ENCODE results near the gene SPTBN5. TPM values are rescaled to one million over a fixed set of nuclear protein-coding genes. Genes with fewer than 3 reads are reported as not detected.

The SPTBN5 gene
- total RNA-seq, 1 donor: 0.31 TPM

DNA sequence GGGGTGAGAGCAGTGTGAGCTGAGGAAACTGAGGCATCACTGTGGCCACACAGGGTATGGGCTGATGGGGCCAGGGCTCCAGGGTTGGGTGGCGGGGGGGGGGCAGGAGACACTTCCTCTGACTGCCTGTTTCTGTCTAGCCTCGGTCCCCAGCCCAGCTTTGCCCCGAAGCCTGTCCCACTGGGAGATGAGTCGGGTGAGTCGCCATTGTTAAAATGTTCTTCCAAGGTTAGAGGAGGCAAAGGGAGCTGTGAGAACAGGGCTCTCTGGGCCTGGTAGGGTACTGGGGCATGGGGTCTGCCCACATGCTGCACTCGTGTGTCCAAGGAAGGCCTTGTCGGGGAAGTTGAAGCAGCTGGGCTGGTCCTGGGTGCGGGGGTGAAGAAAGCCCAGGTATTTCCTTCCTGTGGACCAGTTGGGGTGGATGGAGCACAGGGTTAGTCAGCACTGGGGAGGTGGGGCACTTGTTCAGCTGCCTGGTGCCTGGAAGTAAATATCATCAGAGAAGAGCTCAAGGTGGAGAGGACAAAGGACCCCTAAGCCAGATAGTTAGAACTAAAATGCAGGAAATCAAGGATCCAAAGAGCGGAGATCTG, 74.3 kb downstream of the SPTBN5 start:
- no peaks in the 10 kb centered on the region for H3K4me1 ChIP-seq (ENCODE audit: insufficient read depth, low read length)
- no peaks in the 10 kb centered on the region for H3K27me3 ChIP-seq (ENCODE audit: insufficient read depth, low read length)
- no peak overlapping the region for H3K4me3 ChIP-seq (ENCODE audit: low read length)
- H3K9me3 ChIP-seq (ENCODE audit: low read depth, low read length): no peaks in the 10 kb centered on the region

DNA sequence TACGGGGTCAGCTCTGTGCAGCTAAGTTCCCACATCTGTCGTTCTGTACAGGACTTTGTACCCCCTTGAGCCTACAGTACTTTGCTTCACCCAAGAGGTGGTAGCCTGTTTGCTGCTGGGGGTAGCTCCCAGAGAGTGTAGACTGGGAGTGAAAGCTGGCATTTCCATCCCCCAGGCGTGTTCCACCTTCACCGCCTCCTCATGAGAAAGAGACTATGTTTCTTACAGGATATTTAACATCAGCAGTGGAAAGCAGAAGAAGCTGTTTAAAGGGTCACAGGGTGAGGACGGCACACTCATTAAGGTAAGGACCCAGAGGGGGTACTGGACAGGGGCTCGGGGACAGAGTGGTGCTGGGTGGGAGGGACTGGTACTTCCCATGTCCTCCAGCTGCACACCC, 76.1 kb downstream of the SPTBN5 start:
- Histone ChIP-seq H3K4me1 (ENCODE audit: insufficient read depth, low read length) (no peaks in the 10 kb centered on the region), H3K27me3 (ENCODE audit: insufficient read depth, low read length) (no peaks in the 10 kb centered on the region), H3K4me3 (ENCODE audit: low read length) (no peak overlapping the region), H3K9me3 (ENCODE audit: low read depth, low read length) (no peaks in the 10 kb centered on the region)

DNA sequence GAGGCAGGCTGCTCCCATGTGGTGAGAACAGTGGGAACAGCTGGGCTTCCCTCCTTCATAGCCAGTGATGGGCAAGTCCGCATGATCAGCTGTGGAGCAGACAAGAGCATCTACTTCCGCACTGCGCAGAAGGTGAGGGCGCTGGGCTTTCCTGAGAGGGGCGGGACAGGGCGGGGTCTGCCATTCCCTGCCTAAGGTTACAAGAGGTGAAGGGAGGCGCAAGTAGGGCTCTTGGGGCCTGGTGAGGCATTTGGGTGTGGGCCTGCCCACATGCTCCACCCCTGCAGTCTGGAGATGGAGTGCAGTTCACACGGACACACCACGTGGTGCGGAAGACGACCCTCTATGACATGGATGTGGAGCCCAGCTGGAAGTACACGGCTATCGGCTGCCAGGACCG, 76.5 kb downstream of the SPTBN5 start:
- H3K4me1 ChIP-seq (ENCODE audit: insufficient read depth, low read length): no peaks in the 10 kb centered on the region
- H3K27me3 ChIP-seq (ENCODE audit: insufficient read depth, low read length): no peaks in the 10 kb centered on the region
- no peaks in the 10 kb centered on the region for H3K9me3 ChIP-seq (ENCODE audit: low read depth, low read length)
- no peak overlapping the region for H3K4me3 ChIP-seq (ENCODE audit: low read length)

DNA sequence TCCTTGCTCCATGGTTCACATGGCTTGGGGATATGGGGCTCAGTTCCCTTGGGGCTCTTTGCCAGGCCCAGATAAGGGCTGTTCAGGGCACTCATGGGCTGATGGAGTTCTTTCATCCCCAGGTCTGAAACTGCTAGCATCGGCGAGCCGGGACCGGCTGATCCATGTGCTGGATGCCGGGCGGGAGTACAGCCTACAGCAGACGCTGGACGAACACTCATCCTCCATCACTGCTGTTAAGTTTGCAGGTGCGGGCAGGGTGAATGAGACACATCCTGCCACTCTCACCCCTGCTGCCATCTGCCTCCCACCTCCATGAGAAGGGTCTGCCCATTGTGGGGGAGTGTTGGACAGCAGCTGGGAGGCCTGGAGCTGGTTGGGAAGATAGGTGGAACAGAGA, 77.1 kb downstream of the SPTBN5 start:
- H3K4me1 ChIP-seq (ENCODE audit: insufficient read depth, low read length): peaks cover under 1% of the 10 kb centered on the region
- no peaks in the 10 kb centered on the region for H3K9me3 ChIP-seq (ENCODE audit: low read depth, low read length)
- no peak overlapping the region for H3K4me3 ChIP-seq (ENCODE audit: low read length)
- no peaks in the 10 kb centered on the region for H3K27me3 ChIP-seq (ENCODE audit: insufficient read depth, low read length)

DNA sequence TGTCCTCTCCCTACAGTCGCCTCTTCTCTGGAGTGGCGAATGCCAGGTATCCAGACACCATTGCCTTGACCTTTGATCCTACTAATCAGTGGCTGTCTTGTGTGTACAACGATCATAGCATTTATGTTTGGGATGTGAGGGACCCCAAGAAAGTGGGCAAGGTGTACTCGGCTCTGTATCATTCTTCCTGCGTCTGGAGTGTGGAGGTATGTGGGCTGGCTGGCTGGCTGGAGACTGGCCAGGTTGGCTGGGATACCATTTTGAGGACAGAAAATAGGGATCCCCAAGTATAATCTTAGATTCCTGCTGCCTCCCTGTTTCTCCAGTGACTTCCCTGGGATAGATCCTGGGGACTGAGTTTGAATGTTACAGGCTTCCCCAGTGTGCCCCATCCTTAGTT, 79.3 kb downstream of the SPTBN5 start:
- peaks cover 13% of the 10 kb centered on the region for H3K4me1 ChIP-seq (ENCODE audit: insufficient read depth, low read length)
- H3K9me3 ChIP-seq (ENCODE audit: low read depth, low read length): no peaks in the 10 kb centered on the region
- no peaks in the 10 kb centered on the region for H3K27me3 ChIP-seq (ENCODE audit: insufficient read depth, low read length)
- no peak overlapping the region for H3K4me3 ChIP-seq (ENCODE audit: low read length)

DNA sequence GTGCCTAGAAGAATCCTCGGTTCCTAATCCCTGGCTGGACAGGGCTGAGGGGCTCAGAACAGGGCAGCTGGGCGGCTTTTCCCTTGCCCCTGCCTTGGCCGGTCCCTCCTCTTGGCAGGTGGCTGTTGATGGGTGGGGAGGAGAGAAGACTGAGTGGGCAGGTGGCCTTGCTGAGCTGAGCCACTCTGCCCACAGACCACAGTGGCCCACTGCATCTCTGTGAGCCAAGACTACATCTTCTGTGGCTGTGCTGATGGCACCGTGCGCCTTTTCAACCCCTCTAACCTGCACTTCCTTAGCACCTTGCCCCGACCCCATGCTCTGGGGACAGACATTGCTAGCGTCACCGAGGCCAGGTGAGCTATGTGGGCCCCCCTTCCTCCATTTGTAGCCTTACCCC, 80.4 kb downstream of the SPTBN5 start:
- H3K4me1 ChIP-seq (ENCODE audit: insufficient read depth, low read length): peaks cover 15% of the 10 kb centered on the region
- no peaks in the 10 kb centered on the region for H3K27me3 ChIP-seq (ENCODE audit: insufficient read depth, low read length)
- no peaks in the 10 kb centered on the region for H3K9me3 ChIP-seq (ENCODE audit: low read depth, low read length)
- H3K4me3 ChIP-seq (ENCODE audit: low read length): no peak overlapping the region

DNA sequence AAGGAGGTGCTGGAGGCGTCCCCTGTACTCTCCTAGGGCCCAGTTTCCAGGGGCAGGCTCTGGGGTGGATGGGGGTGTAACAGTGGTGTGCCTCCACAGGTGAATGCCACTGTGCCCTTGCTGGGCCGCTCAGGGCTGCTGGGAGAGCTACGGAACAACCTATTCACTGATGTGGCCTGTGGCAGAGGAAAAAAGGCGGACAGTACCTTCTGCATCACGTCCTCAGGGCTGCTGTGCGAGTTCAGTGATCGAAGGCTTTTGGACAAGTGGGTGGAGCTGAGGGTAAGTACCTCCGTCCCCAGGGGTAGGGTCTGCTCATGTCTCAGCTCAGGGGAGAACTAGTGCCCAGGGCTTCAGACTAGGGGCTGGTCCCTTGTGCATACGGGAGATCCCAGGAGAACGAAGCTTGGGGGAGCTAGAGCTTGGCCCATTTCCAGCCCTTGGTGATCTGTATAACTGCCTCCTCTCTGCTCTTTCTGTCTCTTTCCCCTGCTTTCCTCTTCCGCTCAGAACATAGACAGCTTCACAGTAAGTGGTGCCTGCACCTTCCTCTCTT, 81.0 kb downstream of the SPTBN5 start:
- Histone ChIP-seq H3K4me3 (ENCODE audit: low read length) (no peak overlapping the region), H3K4me1 (ENCODE audit: insufficient read depth, low read length) (peaks cover 15% of the 10 kb centered on the region), H3K9me3 (ENCODE audit: low read depth, low read length) (no peaks in the 10 kb centered on the region), H3K27me3 (ENCODE audit: insufficient read depth, low read length) (no peaks in the 10 kb centered on the region)

DNA sequence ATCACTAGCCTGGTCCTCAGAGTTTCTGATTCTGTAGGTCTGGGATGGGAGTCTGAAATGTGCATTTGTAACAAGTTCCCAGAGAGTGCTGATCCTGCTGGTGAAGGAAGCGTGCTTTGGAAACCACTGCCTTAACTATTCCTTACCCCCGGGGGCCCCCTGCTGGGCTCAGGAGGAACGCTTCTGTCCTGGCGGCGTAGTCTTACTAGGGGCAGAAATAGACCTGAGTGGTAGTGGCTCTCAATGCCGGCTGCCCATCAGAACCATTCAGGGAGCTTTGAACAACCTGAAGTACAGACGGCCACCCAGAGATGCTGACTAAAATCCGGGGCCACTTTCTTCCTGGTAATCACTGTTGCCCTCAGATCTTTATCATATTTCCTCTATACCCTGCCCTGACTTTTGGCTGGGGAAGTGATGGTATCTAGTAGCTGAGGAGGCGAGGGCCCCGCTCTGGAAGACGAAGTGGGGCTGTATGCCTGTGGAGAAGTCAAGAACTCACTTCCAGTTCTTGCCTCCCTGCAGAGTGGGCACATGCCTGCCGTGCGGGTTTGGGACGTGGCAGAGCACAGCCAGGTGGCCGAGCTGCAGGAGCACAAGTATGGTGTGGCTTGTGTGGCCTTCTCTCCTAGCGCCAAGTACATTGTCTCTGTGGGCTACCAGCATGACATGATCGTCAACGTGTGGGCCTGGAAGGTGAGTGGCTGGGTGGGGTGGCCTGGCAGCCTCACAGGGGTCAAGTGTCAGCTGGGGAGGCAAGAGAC, 82.2 kb downstream of the SPTBN5 start:
- no peaks in the 10 kb centered on the region for H3K27me3 ChIP-seq (ENCODE audit: insufficient read depth, low read length)
- H3K4me1 ChIP-seq (ENCODE audit: insufficient read depth, low read length): peaks cover 15% of the 10 kb centered on the region
- H3K9me3 ChIP-seq (ENCODE audit: low read depth, low read length): no peaks in the 10 kb centered on the region
- no peak overlapping the region for H3K4me3 ChIP-seq (ENCODE audit: low read length)

DNA sequence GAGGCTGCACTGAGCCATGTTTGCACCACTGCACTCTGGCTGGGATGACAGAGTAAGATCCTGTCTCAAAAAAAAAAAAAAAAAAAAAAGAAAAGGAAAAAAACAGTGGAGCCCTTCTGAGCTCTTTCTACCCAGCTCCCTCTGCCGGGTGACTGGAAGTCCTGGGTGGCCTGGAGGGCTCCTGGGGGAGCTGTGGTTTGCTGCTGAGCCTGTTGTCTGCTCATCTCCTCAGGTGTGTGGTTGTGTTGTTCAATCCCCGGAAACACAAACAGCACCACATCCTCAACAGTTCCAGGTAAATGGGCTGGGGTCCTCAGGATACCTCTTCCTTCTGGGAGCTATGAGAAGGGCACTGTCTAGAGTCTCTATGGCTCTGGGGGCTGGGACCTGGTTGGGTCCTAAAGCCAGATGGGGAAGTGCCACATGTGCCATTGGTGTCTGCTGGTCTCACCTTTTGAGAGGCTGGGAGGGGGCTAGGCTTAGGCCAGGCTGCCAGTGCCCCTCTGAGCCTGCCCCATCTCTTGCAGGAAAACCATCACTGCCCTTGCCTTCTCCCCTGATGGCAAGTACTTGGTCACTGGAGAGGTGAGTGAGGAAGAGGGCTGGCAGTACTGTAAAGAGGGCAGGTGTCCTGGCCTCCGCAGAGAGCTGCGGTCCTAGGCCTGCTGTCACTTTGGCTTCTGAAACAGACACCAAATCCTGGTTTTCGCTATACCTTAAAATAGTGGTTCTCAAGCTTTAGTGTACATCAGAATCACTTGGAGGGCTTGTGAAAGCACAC, 83.0 kb downstream of the SPTBN5 start:
- Histone ChIP-seq H3K9me3 (ENCODE audit: low read depth, low read length) (no peaks in the 10 kb centered on the region), H3K4me3 (ENCODE audit: low read length) (no peak overlapping the region), H3K27me3 (ENCODE audit: insufficient read depth, low read length) (no peaks in the 10 kb centered on the region), H3K4me1 (ENCODE audit: insufficient read depth, low read length) (peaks cover 15% of the 10 kb centered on the region)

DNA sequence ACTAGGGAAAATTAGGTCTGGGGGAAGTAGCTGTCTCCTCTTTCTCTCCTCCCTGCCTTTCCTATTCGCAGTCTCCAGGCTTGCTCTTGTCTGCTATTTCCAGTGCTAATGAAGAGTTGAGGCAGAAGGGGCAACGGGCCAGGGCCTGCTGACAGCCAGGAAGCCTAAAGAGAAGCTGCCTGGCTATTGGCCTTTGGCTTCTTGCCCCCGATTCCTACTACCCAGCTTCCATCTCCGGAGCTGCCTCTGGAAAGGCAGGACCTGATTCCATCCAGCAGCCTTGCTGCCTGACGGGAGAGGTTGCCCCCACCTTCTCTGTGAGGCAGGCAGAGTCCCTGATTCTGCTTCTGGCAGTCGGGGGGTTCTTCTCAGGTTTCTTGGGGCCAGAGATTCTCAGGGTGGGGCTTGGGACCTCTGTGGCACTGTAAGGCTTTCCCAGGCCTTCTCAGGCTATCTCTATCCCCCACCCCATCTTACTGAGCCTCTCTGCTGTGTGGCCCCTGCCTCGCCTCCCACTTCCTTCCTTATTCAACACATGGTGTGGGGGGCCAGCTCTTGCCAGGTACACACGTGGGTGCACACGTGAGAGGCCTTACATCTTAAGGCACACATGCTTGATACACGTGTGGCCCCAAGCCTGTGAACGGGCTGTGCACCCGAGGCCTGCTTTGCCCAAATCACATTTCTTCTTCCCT, 84.2 kb downstream of the SPTBN5 start:
- Histone ChIP-seq H3K4me3 (ENCODE audit: low read length) (no peak overlapping the region), H3K27me3 (ENCODE audit: insufficient read depth, low read length) (no peaks in the 10 kb centered on the region), H3K4me1 (ENCODE audit: insufficient read depth, low read length) (peaks cover 15% of the 10 kb centered on the region), H3K9me3 (ENCODE audit: low read depth, low read length) (no peaks in the 10 kb centered on the region)

DNA sequence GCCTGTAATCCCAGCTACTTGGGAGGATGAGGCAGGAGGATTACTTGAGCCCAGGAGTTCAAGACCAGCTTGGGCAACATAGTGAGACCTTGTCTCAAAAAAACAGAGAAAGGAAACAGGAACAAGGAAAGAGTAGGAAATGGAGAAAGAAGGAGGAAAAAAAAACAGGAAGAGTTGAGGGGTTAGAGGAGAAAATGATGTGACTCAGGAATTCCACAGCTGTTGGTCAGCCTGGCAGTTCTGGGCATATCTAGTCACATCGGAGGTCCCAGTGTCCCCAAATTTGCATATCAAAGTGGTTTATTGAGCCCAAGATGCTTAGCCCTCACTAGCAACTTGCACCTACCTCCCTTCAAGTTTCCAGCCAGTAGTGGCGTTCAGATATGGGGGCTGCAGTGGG, 84.7 kb downstream of the SPTBN5 start:
- no peaks in the 10 kb centered on the region for H3K27me3 ChIP-seq (ENCODE audit: insufficient read depth, low read length)
- H3K9me3 ChIP-seq (ENCODE audit: low read depth, low read length): no peaks in the 10 kb centered on the region
- H3K4me1 ChIP-seq (ENCODE audit: insufficient read depth, low read length): peaks cover 15% of the 10 kb centered on the region
- no peak overlapping the region for H3K4me3 ChIP-seq (ENCODE audit: low read length)

DNA sequence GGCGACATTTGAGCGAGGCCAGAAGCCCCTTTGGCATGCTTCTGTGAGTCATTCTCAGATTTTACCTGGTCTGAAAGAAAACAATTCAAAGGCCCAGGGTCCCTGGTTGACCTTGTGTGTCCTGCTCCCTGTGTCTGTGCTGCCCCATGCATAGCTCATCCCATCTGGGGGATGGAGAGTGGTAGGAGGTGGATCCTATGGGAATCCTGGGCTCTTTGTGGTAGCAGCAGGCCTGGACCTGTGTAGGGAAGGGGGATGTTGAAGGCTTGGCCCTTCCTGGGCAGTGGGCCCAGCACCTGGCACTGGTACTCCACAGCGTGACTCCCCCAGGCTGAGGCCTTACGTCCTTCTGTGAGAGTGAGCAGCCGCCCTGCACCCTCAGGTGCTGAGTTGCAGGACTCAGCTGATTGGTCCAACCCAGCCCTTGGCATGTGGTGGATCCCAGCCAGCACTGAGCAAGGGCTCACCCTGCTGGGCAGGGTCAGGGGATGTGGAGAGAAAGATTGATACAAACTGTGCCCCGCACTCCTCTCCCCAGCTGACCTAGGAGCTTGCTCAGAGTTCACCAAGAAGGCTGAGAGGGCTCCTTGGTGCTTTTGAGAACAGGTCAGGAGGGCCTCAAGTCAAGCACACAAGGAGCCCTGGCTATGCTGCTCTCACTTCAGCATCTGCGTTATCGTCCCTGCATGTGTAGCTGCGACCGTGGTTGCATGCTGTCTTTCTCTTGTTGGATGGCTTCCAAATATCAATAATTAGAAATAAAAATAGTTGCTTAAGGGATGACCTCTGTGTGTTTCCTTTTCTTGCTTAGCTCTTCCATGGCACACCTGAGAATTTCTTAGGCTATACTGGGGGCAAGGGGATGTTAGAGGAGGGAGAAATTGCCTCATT, 87.3 kb downstream of the SPTBN5 start:
- H3K9me3 ChIP-seq (ENCODE audit: low read depth, low read length): no peaks in the 10 kb centered on the region
- H3K27me3 ChIP-seq (ENCODE audit: insufficient read depth, low read length): no peaks in the 10 kb centered on the region
- peaks cover 12% of the 10 kb centered on the region for H3K4me1 ChIP-seq (ENCODE audit: insufficient read depth, low read length)
- no peak overlapping the region for H3K4me3 ChIP-seq (ENCODE audit: low read length)

DNA sequence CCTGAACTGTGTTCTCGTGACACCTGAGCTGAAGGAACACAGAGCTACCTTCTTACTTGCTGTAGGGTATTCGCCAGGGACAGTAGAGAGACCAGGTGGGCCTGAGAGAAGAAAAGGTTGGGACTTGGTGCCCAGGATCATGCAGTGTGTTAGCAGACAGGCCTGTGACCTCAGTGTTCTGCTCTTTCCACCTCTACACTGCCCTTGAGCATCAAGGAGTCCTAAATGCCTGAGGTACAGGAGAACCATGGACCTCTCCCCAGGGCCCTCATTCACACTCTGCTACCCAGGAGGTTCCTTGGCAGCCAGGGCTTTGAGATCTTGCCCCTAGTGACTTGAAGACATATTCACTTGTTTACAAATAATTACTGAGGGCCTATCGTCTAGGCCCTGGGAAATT, 88.1 kb downstream of the SPTBN5 start:
- Histone ChIP-seq H3K9me3 (ENCODE audit: low read depth, low read length) (no peaks in the 10 kb centered on the region), H3K4me3 (ENCODE audit: low read length) (no peak overlapping the region), H3K27me3 (ENCODE audit: insufficient read depth, low read length) (no peaks in the 10 kb centered on the region), H3K4me1 (ENCODE audit: insufficient read depth, low read length) (peaks cover 8% of the 10 kb centered on the region)

All from mononuclear cell (primary cell).